ENCODE data around the gene SLC16A7.

The SLC16A7 gene

DNA sequence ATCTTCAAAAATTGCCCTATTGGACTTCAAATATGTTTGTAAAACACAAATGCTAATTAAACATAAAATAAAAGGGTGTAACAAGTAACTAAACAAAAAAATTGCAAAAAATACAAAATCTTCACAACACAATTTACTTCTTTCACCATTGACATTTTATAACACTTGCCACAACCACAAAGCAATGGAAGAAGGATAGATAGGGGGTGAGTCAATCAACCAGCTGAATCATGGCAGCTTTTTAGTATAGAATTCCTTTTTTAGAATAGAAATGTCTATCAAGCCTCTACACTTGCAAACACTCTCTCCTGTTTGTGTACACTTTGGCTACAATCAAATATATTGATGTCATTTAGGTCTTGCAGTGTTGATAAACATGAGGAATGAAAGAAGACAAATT, 232.7 kb downstream of the SLC16A7 start:
- ChIA-PET POLR2A (no interaction called here), CTCF (no interaction called here)
- no peak for DNase-seq (ENCODE audit: low read depth, low spot score)
- no peak overlapping the region for H3K4me3 ChIP-seq (ENCODE audit: low read depth, low read length)
- TF ChIP-seq CTCF (IDR thresholded peaks at IDR 0.05; ENCODE audit: insufficient read depth, low read length, missing control alignments), result no peak

DNA sequence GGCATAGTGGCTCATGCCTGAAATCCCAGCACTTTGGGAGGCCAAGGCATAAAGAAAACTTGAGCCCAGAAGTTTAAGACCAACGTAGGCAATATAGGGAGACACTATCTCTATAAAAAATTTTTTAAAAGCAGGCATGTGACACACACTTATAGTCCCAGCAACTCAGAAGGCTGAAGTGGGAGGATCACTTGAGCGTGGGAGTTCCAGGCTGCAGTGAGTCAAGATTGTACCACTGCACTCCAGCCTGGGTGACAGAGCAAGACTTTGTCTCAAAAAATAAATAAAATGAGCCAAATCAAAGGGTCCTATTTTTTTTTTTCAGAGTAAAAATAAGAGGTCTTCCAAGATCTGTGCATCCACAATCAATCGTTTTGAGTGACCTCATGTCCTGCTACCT, 237.6 kb downstream of the SLC16A7 start:
- no peak for DNase-seq (ENCODE audit: low read depth, low spot score)
- no peak overlapping the region for H3K4me3 ChIP-seq (ENCODE audit: low read depth, low read length)
- CTCF ChIA-PET, result no interaction called here
- POLR2A ChIA-PET, result no interaction called here
- no peak for TF ChIP-seq CTCF (IDR thresholded peaks at IDR 0.05; ENCODE audit: insufficient read depth, low read length, missing control alignments)

DNA sequence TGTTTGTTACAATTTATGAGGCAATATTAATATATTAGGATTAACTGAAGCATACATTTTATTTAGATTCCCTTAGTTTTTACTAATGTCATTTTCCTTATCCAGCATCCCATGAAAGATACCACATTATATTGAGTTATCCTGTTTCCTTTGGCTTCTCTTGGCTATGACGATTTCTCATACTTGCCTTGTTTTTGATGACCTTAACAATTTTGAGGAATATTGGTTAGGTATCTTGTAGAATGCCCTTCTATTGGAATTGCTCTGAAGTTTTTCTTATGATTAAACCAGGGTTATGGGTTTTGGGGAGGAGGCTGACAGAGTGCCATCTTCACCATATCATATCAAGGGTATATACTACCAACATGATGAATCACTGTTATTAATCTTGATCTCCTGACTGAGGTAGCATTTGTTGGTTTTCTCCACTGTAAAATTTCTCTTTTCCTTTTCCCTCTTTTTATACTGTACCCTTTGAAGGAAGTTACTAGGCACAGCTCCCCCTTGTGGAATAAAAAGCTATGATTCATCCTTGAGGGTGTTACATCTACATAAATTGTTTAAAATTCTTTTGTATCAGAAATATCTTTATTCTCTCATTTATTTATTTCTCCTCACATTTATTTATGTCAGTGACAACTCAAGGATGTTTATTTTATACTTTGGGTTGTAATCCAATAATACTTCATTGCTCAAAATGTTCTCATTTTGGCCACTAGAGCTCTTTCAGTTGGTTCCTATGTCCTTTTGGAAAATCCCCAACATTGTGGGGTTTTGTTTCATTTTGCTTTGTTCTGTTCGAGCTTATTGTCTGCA, 239.0 kb downstream of the SLC16A7 start:
- DNase-seq (ENCODE audit: low read depth, low spot score), result no peak
- POLR2A ChIA-PET, result no interaction called here
- H3K4me3 ChIP-seq (ENCODE audit: low read depth, low read length), result no peak overlapping the region
- CTCF ChIA-PET, result interaction anchor here (0.7 to 2.3 kb wide), 11 partner anchors 9 to 440 kb away, joined by 3 to 17 read pairs (median 4); no protein-coding TSS in a partner anchor
- no peak for TF ChIP-seq CTCF (IDR thresholded peaks at IDR 0.05; ENCODE audit: insufficient read depth, low read length, missing control alignments)

Measured in AG04449 (cell line).